GM21360 (cell line): ENCODE data around the gene PARD3.
"Not testable (repeated sequence)": the region's sequence is repeated elsewhere in the genome, so short reads cannot be mapped to it uniquely, and the experiment has no call there.

Experiments
- ATAC-seq: cut with Tn5 transposase; IDR thresholded peaks from one replicate; pipeline ENCODE4 v1.9.1; 2021; ENCODE audit warnings: mild to moderate bottlenecking, moderate library complexity; ENCODE audit not compliant: unreplicated experiment

PARD3 gene

DNA sequence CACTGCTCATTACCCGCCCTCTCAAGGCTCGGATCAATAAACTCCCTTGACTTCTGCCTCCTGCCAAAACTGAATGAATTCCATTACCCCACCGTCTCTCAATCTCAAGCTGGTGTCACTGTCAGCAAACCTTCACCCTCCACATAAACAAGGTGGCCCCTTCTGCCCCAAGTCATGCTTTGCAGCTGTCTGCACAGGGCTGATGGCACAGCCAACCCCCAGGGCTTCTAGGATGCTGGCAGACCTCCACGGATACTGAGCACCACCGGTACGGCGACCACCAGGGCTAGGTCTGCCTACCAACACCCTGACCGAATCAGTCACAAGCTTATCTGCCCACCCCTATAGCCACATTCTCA is 46.1 kb downstream of the PARD3 start:
- ATAC-seq, result no peak

DNA sequence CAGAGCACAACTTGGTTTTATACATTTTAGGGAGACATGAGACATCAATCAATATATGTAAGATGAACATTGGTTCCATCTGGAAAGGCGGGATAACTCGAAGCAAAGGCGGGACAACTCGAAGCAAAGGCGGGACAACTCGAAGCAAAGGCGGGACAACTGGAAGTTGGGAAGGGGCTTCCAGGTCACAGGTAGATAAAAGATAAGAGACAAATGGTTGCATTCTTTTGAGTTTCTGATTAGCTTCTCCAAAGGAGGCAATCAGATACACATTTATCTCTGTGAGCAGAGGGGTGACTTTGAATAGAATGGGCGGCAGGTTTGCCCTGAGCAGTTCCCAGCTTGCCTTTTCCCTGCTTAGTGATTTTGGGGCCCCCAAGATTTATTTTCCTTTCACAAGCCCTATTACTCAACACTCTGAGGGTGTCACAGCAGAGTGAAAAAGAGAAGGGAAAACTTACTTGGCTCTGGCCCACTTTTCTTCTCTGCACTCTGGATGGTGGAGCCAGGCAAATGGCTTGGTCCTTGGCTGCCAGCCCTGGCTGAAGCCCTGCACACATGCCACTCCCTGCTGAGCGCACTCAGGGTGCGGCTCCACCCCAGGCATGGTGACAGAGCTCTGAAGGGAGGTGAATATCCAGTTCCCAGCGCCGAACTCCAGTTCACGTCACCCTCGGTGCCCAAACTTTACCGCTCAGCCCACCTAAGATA is 46.7 kb downstream of the PARD3 start:
- no peak for ATAC-seq

DNA sequence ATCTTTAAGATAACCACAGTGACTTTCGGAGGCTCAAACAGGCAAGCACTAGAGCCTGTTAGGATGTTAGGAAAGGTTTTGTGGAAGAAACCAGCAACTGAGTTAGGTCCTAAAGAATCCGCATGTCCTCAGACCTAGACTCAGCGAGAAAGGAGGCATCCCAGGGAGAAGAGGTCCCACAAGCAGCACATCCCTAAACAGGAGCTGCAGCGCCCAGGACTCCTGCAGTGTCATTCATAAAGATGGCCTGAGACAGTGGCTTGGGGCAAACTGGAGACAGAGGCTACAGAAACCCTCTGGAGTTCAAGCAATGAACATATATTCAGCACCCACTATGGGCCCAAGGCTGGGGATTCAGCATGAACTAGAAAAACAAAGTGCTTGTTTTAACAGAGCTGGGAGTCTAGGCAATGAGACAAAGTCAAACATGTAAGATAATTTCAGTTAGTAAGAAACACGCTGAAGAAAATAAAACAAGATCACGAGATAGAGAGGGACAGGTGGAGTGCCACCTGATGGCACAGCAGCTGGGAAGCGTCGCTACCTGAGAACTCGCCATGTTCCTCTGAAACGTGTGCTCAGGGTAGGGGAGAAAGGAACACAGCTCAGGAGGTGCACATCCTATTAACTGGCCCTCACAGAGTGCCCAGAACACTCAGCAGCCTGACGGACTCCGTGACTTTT is 48.1 kb downstream of the PARD3 start:
- ATAC-seq, result no peak

DNA sequence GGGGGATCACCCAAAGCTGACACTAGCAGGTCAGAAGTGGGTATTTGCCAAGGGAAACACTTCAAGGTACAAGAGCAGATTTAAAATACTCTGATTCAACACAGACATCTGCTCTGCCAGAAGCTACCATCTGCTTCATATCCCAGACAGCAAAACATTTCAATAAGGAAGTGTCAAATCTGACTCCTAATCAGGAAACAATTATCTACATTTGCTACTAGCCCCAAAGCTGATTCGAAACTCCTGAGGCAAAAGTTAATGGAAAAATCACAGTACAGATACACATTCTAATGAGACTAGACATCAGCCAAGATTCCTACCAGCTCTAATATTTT is 48.9 kb downstream of the PARD3 start:
- no peak for ATAC-seq

DNA sequence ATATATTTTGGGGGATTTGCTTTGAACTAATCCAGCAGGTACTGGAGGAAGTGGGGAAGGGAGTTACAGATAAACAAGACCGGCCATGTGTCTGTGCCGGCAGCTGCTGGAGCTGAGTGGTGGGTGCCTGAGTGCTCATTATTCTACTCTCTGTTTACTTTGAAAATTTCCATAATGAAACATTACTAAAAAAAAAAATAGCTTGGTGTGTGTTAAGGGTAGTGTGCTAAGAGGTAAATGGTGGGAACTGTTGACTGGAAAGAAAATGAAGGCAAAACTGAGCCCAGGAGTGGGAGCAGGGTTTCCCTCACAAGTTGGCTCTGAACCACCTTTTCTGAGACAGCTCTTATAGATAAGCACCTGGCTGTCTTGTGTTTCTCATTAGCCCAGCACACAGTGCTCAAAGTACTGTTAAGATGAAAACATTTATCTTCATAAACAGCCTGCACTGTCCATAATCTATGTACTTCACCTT is 50.6 kb downstream of the PARD3 start:
- ATAC-seq, result no peak

DNA sequence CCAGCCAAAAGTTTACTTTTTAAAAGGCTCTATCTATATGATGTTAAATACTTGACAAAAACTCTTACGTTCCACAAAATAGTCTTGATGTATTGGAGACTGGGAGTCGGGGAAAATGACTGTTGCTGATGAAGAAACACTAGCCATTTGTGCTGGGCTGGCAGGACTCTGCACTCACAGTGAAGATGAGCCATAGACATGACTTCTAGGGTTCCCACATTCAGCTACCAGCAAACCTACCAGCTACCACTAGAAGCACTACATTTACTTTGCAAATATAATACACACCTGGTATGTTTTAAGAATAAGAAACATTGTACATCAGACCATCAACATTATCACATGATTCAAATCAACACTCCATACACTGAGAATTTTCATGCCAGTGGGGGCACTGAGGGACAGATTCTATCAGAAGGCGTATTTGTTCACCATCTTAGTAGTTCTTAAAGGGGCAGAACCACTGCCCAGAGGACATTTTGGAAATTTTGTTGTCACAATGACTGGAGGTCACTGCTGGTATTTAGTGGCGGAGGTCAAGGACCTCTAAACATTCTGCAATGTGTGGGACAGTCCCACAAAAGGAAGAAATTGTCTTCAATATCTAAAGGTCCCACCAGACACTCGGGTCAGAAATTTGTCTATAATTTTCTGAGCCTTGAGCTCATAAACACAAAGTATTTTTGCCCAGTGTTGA is 52.3 kb downstream of the PARD3 start:
- no peak for ATAC-seq

DNA sequence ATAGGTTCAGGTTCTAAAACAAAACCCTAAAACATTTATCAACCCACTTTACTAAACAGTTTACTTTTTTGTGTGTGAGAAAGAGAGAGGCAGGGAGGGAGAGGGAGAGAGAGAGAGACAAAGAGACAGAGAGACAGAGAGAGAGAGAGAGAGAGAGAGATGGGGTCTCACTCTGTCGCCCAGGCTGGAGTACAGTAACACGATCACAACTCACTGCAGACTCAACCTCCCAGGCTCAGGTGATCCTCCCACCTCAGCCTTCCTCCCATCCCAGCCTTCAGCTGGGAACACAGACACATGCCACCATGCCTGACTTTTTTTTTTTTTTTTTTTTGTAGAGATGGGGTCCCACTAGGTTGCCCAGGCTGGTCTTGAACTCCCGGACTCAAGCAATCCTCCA is 52.9 kb downstream of the PARD3 start:
- ATAC-seq, result no peak

DNA sequence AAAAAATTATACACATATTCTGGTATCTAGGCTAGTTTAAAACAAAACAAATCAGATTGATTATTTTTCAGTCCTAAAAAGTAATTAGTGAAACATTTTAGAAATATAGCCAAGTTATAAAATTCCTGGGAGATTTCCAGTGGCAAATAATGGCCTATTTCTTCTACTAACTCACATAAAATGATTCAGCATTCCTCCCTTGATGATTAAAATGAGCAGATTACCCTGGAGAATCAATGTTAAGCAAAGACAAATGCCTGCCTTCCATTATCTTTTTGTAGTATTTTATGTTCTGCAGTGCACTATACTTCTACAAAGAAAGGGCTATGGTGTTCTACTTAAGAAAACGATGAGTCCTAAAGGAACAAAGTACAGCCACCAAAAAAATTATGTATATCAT is 53.6 kb downstream of the PARD3 start:
- ATAC-seq, result no peak

DNA sequence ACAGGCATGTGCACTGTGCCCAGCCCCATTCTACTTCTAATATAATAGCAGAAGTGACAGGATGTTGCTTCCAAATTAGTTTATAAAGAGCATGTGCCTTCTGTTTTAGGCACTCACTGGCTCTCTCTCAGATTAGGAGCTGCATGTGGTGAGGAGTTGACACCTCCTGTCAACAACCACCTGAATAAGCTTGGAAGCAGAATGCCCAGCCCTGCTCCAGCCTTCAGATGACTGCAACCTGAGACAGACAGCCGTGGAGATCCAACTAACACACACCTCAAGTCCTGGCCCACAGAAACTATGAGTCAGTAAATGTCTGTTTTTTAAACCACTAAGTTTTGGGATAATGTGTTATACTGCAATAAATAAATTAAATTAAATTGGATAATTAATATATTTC is 54.5 kb downstream of the PARD3 start:
- no peak for ATAC-seq

DNA sequence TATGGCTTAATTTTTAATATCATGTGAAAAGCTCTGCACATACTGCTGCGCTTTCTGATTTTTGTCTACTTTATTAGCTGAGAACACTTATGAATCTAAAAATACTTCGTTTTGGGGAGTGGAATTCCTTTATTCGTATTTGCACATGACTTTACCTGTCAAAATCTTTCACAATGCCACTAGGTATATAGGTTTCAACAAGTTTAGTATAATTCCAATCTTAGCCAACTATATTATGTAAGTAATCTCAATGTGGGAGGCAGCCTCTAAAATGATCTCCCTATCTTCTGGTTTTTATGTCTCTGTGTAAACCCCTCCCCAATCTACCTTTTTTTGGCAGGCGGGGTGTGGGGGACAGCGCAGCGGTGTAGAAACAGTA is 55.3 kb downstream of the PARD3 start:
- ATAC-seq, result no peak

DNA sequence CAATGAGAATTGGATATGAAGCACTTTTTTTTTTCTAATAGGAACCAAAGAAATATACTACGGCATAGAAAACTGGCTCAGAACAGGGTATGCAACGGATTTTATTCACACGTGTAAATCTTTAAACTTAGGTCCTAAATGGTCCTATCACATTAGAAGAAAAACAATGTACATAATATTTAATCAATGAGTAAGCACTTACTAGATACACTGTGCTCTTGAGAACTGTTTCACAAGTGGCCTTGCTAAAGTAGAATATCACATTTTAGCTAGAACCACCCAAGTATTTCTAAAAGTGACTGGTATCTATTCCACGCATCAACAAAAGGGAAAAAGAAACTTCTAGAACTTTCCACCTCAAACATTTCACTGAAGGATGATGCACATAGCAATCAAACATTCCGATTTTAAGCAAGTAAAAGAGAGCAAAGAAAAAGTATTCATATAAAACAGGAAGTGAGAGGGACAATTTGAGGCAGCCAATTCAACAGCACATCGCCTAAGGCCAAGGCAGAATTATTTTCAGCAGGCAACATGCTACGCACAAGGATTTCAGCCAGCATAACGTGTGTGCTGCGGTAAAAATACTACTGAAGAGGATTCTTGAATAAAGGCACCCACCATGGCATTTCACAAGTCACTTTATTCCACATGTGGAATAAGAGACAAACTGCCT is 55.8 kb downstream of the PARD3 start:
- no peak for ATAC-seq

DNA sequence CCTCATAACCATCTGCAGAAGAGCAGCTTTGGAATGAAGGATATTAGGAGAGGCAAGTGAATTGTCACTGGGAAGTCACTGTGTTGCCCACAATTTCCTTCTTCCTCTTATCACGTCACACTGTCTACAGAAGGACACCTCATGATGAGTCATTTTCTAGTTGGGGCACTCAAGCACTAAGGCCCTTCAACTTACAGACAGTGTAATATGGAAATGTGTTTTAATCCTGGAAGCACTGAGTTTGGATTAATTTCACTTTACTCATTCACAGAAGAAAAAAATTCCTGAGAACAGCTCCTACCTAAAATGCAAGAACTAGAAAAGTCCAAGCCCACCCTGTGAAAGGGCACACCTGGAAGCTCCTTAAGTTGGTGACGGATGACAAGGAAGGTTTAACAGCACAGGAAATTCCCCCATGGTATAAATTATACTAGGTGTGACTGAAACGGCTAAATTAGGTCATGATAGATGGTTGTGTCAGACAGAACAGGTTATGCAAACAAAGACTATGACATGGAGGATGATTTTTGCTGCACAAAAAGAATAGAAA is 56.6 kb downstream of the PARD3 start:
- ATAC-seq, result peak; percentile 82

DNA sequence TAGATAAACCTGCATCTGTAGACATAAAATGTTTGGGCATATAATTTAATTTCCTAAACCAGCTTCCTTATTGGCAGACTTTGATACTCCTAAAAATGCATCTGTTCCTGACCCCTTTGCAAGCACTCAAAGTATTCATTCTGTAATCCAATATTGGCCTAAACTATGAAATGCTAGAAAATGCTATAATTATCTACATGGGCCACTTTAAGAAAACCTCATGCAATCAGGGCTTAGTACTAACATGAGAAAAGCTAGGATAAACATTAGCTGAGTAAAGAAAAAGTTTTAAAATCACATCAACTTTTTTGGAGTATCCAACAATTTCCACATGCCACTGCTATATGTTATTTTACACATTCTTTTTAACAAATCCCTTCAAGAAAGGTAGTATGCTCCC is 57.2 kb downstream of the PARD3 start:
- ATAC-seq, result no peak

DNA sequence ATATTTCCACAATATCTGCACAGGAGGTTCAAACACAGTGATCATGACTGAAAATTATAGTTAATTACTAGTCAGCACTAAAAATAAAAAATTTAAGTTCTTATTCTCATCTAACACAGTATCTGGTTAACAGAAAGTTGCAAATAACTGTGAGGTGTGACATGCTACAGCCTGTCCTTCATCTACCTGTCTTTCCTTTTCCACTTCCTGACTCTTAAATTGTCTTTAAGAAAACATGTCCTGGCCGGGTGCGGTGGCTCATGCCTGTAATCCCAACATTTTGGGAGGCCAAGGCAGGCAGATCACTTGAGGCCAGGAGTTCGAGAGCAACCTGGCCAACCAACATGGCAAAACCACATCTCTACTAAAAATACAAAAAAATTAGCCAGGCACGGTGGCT is 57.9 kb downstream of the PARD3 start:
- ATAC-seq, result not testable (repeated sequence)

DNA sequence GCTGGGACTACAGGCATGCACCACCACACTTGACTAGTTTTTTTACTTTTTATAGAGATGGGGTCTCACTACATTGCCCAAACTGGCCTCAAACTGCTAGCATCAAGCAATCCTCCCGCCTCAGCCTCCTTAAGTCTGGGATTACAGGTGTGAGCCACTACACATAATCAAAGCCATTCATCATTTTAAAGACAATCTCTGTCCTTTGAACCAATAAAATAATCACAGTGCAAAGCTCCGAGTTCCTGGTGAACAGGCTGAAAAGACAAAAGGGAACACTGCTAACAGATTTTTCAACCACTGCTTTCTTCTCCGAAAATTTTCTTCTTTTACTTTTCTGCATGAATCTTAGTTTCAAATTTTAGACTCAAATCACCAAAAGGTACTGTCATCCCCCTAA is 58.5 kb downstream of the PARD3 start:
- ATAC-seq, result no peak

DNA sequence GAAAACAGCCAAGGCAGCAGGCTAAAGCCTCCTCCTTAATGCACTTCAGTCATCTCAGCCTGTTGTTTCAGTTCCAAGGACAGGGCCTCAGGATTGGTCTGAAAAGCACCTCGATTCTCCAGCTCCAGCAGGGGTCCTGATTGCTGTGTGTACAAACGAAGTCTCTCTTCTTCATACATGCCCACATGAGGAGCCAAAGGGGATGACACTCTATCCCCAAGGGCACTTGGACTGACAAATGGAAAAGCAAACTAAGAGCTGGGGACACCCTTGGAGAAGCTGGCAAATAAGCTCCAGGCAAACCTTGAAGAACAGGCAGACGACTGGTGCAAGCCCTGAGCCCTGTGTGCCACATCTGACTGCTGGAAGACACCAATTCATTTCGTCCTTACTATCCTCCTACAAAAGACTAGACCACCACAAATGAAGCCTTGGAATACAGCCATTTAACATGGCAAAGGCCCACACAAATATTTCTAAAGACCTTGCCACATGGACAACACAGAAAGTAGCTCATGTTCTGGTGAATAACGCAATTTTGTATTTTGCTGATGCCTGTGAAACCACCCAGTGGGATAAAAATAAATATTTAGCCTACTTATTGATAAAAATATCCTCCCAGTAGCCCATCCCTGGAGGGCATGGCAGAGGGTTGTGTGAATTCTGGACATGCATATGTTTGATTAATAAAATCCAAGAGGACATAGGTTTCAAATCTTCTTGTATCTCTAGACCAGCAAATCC is 61.9 kb downstream of the PARD3 start:
- no peak for ATAC-seq

DNA sequence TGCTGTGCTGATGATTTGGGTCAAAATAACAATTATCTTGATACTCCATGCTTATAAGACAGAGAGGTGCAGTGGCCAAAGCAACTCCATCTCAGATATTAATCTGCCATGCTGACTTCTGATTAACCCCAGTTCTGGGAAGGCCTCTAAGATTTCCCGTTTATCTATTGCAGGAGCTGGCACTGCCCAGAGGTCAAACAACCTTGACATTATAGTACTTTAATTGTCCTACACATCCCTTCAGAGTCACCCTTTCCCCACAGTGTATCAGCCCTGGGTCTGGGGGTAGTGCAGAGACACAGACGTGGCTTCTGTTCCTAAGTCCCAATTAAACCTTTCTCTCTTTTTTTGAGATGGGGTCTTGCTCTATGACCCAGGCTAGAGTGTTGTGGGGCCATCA is 63.8 kb downstream of the PARD3 start:
- no peak for ATAC-seq

DNA sequence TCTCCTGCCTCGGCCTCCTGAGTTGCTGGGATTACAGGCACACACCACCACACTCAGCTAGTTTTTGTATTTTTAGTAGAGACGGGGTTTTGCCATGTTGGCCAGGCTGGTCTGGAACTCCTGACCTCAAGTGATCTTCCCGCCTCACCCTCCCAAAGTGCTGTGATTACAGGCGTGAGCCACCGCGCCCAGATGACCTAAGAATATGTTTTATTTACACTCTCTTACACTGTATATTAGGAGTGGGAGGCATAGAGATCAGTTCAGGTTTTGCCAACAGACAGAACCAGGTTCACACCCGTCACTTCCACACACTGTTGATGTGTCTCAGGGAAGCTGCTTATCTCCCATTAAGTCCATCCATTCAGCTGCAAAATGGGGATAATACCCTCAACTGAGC is 64.3 kb downstream of the PARD3 start:
- ATAC-seq, result not testable (repeated sequence)

DNA sequence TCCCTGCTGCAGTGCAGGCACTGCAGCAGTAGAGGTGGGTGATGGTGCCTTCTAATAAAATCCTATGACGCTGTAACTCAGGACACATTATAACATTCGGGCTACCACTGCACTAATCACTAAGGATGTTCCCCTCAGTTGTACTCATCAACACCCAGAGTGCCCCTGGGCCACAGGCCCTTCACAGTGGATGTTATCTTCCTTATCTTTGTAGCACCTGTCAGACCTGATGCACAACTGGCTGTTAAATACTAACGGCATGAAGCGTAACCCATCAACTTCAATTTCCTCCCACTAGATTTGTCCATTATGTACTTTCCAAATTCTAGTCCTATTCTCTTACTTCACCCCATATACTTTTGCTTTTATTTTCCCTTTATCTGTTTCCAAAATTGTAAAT is 66.3 kb downstream of the PARD3 start:
- ATAC-seq, result no peak

DNA sequence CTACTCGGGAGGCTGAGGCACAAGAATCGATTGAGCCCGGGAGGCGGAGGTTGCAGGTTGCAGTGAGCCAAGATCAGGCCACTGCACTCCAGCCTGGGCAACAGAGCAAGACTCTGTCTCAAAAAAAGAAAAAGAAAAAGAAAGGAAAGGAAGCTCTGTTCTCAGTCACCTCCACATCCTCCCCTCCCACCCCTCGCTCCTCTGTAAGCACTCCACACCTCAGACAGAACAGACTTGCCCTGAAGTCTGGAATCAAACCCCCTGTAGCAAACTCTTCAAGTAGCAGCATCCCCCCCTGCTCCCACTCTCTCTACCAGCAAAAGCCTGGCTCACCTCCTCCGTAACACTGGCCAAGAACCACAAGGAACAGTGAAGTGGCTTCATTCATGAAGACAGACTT is 66.7 kb downstream of the PARD3 start:
- no peak for ATAC-seq

DNA sequence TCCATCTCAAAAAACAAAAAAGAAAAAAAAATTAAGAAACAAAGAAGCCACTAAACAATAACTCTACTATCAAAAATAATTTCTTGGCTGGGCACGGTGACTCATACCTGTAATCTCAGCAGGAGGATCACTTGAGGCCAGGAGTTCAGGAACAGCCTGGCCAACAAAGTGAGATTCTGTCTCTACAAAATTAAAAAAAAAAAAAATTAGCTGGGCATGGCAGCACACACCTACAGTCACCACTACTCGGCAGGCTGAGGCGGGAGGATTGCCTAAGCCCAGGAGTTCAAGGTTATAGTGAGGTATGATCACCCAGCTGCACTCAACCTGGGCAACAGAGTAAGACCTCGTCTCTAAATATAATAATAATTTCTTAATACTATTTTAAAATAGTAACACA is 69.0 kb downstream of the PARD3 start:
- ATAC-seq, result no peak
